CD14-positive monocyte (primary cell): ENCODE data around the gene PTCHD1. TPM values are rescaled to one million over a fixed set of nuclear protein-coding genes. Genes with fewer than 3 reads are reported as not detected.

Experiments used
- DNase-seq, 3 donors: peaks; one replicate each; pipeline ENCODE4 v3.0.0-alpha.2; 2011 to 2022
- H2AFZ ChIP-seq: 2 replicates; pipeline ENCODE4 v1.6.0; 2012; ENCODE audit warnings: mild to moderate bottlenecking, low read depth, low read length, inconsistent platforms; ENCODE audit not compliant: insufficient read depth, poor library complexity, severe bottlenecking
- H3K27ac ChIP-seq, 2 donors: 1 replicate in 1 of 2; 2 replicates in 1 of 2; pipeline ENCODE4 v1.5.1; 2012 to 2013; ENCODE audit warnings: low read length in 2 of 2, control low read depth in 1 of 2, inconsistent platforms in 1 of 2, low read depth in 1 of 2, mild to moderate bottlenecking in 1 of 2
- H3K27me3 ChIP-seq, 2 donors: one replicate each; pipeline versions ENCODE4 v1.6.0 to v1.6.1; 2011 to 2013; ENCODE audit warnings: low read length in 2 of 2; ENCODE audit not compliant: control insufficient read depth in 2 of 2, insufficient read depth in 2 of 2
- H3K36me3 ChIP-seq, 2 donors: replicated peaks in 1 of 2; 1 replicate in 1 of 2; 2 replicates in 1 of 2; pipeline versions ENCODE4 v1.5.1 to v1.6.1; 2012 to 2013; ENCODE audit warnings: low read length in 2 of 2, control low read depth in 1 of 2, inconsistent platforms in 1 of 2, mild to moderate bottlenecking in 1 of 2; ENCODE audit not compliant: insufficient read depth in 2 of 2, control insufficient read depth in 1 of 2
- H3K4me1 ChIP-seq, 2 donors: 1 replicate in 1 of 2; 2 replicates in 1 of 2; pipeline versions ENCODE4 v1.5.1 to v1.6.1; 2012 to 2013; ENCODE audit warnings: low read length in 2 of 2, control low read depth in 1 of 2, inconsistent platforms in 1 of 2, mild to moderate bottlenecking in 1 of 2, moderate library complexity in 1 of 2; ENCODE audit not compliant: insufficient read depth in 2 of 2, control insufficient read depth in 1 of 2
- H3K4me2 ChIP-seq: replicated peaks from 2 replicates; pipeline ENCODE3; 2012; ENCODE audit warnings: low read length, moderate library complexity, mild to moderate bottlenecking; ENCODE audit not compliant: poor library complexity, severe bottlenecking; ENCODE audit errors: extremely low read depth
- H3K4me3 ChIP-seq, 3 experiments: fragments of 200-600 bp in 1 of 3; sonication (generic) in 1 of 3; replicated peaks in 1 of 3; 1 replicate in 2 of 3; 2 replicates in 1 of 3; pipeline ENCODE4 v1.5.1; 2011 to 2013; ENCODE audit warnings: low read length in 3 of 3, mild to moderate bottlenecking in 3 of 3, control low read depth in 2 of 3, low read depth in 2 of 3, inconsistent platforms in 1 of 3, moderate library complexity in 1 of 3
- H3K79me2 ChIP-seq: 2 replicates; pipeline ENCODE4 v1.6.0; 2012; ENCODE audit warnings: mild to moderate bottlenecking, control low read depth, inconsistent platforms, low read length, moderate library complexity; ENCODE audit not compliant: insufficient read depth
- H3K9ac ChIP-seq: 2 replicates; pipeline ENCODE4 v1.6.0; 2017; ENCODE audit warnings: low read length, mild to moderate bottlenecking; ENCODE audit not compliant: insufficient read depth, poor library complexity, severe bottlenecking
- H3K9me3 ChIP-seq, 2 donors: replicated peaks in 1 of 2; 1 replicate in 1 of 2; 2 replicates in 1 of 2; pipeline versions ENCODE4 v1.5.1 to v1.6.1; 2012 to 2013; ENCODE audit warnings: low read length in 2 of 2, control low read depth in 1 of 2; ENCODE audit not compliant: control insufficient read depth in 1 of 2, insufficient read depth in 1 of 2
- H4K20me1 ChIP-seq: 2 replicates; pipeline ENCODE4 v1.6.0; 2012; ENCODE audit warnings: mild to moderate bottlenecking, low read length, control low read depth, moderate library complexity; ENCODE audit not compliant: insufficient read depth
- H3K27ac Mint-ChIP-seq, 7 donors: one replicate each; pipeline ENCODE4 v1.8.0; 2020; ENCODE audit warnings: mild to moderate bottlenecking in 7 of 7, mixed read lengths in 7 of 7, moderate library complexity in 6 of 7, inconsistent platforms in 2 of 7
- H3K27me3 Mint-ChIP-seq, 3 donors: one replicate each; pipeline ENCODE4 v1.8.0; 2021 to 2022; ENCODE audit warnings: low read depth in 3 of 3, mild to moderate bottlenecking in 3 of 3, mixed read lengths in 3 of 3, moderate library complexity in 3 of 3, inconsistent platforms in 1 of 3
- H3K36me3 Mint-ChIP-seq, 2 donors: one replicate each; pipeline ENCODE4 v1.8.0; 2020; ENCODE audit warnings: mixed read lengths in 2 of 2, inconsistent platforms in 1 of 2, mild to moderate bottlenecking in 1 of 2
- H3K4me1 Mint-ChIP-seq: one replicate; pipeline ENCODE4 v1.8.0; 2020; ENCODE audit warnings: mild to moderate bottlenecking, mixed read lengths
- H3K4me3 Mint-ChIP-seq, 2 donors: one replicate each; pipeline ENCODE4 v1.8.0; 2020; ENCODE audit warnings: mild to moderate bottlenecking in 2 of 2, mixed read lengths in 2 of 2, moderate library complexity in 1 of 2
- H3K9me3 Mint-ChIP-seq, 7 donors: one replicate each; pipeline ENCODE4 v1.8.0; 2020 to 2022; ENCODE audit warnings: mixed read lengths in 7 of 7, mild to moderate bottlenecking in 6 of 7, moderate library complexity in 6 of 7, inconsistent platforms in 2 of 7
- CTCF ChIP-seq: fragments of 200-600 bp; IDR thresholded peaks from one replicate; pipeline ENCODE4 v1.8.0; 2022; ENCODE audit warnings: antibody characterized with exemption, mild to moderate bottlenecking
- WGBS: methylation state at CpG from one replicate; pipeline ENCODE4 v1.1.5; 2013; ENCODE audit warnings: missing lambda C conversion rate; ENCODE audit not compliant: insufficient coverage; 5-methylcytosine and 5-hydroxymethylcytosine counted together
- intact Hi-C, 2 donors: fragments of 100-400 bp; cut with micrococcal nuclease; formaldehyde crosslinking; loops; one replicate each; pipeline versions ENCODE4 v1.15.0 to v1.15.1; 2023
- polyA plus RNA-seq, 3 donors: library from polyadenylated mRNA; depleted of rRNA in 1 of 3; unstranded in 2 of 3; stranded (reverse) in 1 of 3; fragments of 300-500 nt in 2 of 3; fragments of >200 nt in 1 of 3; fragmentation: Illumina TruSeq in 2 of 3; gene quantifications; 1 replicate in 2 of 3; 2 replicates in 1 of 3; pipeline ENCODE4 v1.2.3, GENCODE V29; 2012 to 2021

The PTCHD1 gene
- polyA plus RNA-seq, 3 donors = not detected

- no peaks in the 10 kb centered on the region for H3K79me2 ChIP-seq
- Mint-ChIP-seq H3K36me3 (no peaks in the 10 kb centered on the region), H3K27ac (no peak overlapping the region), H3K27me3 (peaks cover 1 to 3% (median 3%) of the 10 kb centered on the region in 3 donors), H3K4me3 (no peak overlapping the region), H3K4me1 (no peaks in the 10 kb centered on the region), H3K9me3 (peaks cover 0 to 2% (median 0%) of the 10 kb centered on the region in 7 donors)
- no peaks in the 10 kb centered on the region for H3K4me1 ChIP-seq
- H4K20me1 ChIP-seq = no peaks in the 10 kb centered on the region
- no peak overlapping the region for H2AFZ ChIP-seq
- no peak overlapping the region for H3K4me3 ChIP-seq
- no CpG with 5 or more reads among the region's 4 CpGs for WGBS
- no peaks in the 10 kb centered on the region for H3K27me3 ChIP-seq
- no peaks in the 10 kb centered on the region for H3K36me3 ChIP-seq
- no peak overlapping the region for H3K9ac ChIP-seq
- no peak for DNase-seq
- no peak for TF ChIP-seq CTCF
- H3K4me2 ChIP-seq = no peak overlapping the region
- intact Hi-C loops = no loop called here
- no peak overlapping the region for H3K27ac ChIP-seq
- H3K9me3 ChIP-seq = no peaks in the 10 kb centered on the region
Measured at GRCh38 chrX:23366914-23367313, 32.3 kb downstream of the PTCHD1 start.

- Histone ChIP-seq H3K4me2 (no peak overlapping the region), H4K20me1 (no peaks in the 10 kb centered on the region), H3K79me2 (no peaks in the 10 kb centered on the region), H3K36me3 (no peaks in the 10 kb centered on the region), H3K27me3 (no peaks in the 10 kb centered on the region), H3K4me3 (no peak overlapping the region), H3K4me1 (no peaks in the 10 kb centered on the region), H3K9me3 (no peaks in the 10 kb centered on the region), H2AFZ (no peak overlapping the region), H3K27ac (no peak overlapping the region), H3K9ac (no peak overlapping the region)
- Mint-ChIP-seq H3K27ac (no peak overlapping the region), H3K36me3 (no peaks in the 10 kb centered on the region), H3K4me3 (no peak overlapping the region), H3K9me3 (peaks cover 0 to 2% (median 0%) of the 10 kb centered on the region in 7 donors), H3K4me1 (no peaks in the 10 kb centered on the region), H3K27me3 (peaks cover 3% of the 10 kb centered on the region in 3 donors)
- DNase-seq = no peak
- WGBS = no CpG with 5 or more reads among the region's 6 CpGs
- intact Hi-C loops = no loop called here
- no peak for TF ChIP-seq CTCF
Measured at GRCh38 chrX:23369027-23369426, 34.4 kb downstream of the PTCHD1 start.
